Neural progenitor cell (in vitro differentiated cells): ENCODE data around the gene SLC36A3. TPM values are rescaled to one million over a fixed set of nuclear protein-coding genes. Genes with fewer than 3 reads are reported as not detected.
A peak's percentile ranks its signal among the peaks of the same experiment; 100 is the strongest.

Source experiments
- DNase-seq: peaks from one replicate; pipeline ENCODE4 v3.0.0-alpha.2; 2016; ENCODE audit warnings: low spot score
- H2AFZ ChIP-seq: fragments of 200-600 bp; sonication (generic); replicated peaks from 2 replicates; pipeline ENCODE4 v1.6.1; 2016; ENCODE audit warnings: antibody characterized with exemption
- H3F3A ChIP-seq: fragments of 200-600 bp; sonication (generic); 2 replicates; pipeline ENCODE4 v1.6.1; 2016; ENCODE audit warnings: antibody characterized with exemption, low read depth
- H3K27ac ChIP-seq: fragments of 200-600 bp; sonication (generic); 2 replicates; pipeline ENCODE4 v1.5.1; 2016; ENCODE audit warnings: mild to moderate bottlenecking
- H3K27me3 ChIP-seq: fragments of 200-600 bp; sonication (generic); 2 replicates; pipeline ENCODE4 v1.6.1; 2016; ENCODE audit warnings: mild to moderate bottlenecking, moderate library complexity
- H3K36me3 ChIP-seq: fragments of 200-600 bp; sonication (generic); 2 replicates; pipeline ENCODE4 v1.5.1; 2016
- H3K4me1 ChIP-seq: fragments of 200-600 bp; sonication (generic); 2 replicates; pipeline ENCODE4 v1.6.1; 2016; ENCODE audit warnings: mixed run types
- H3K4me2 ChIP-seq: fragments of 200-600 bp; sonication (generic); 2 replicates; pipeline ENCODE4 v1.6.1; 2016
- H3K4me3 ChIP-seq: fragments of 200-600 bp; sonication (generic); 2 replicates; pipeline ENCODE4 v1.5.1; 2016
- H3K79me2 ChIP-seq: fragments of 200-600 bp; sonication (generic); 2 replicates; pipeline ENCODE4 v1.6.1; 2016; ENCODE audit warnings: low read depth
- H3K9ac ChIP-seq: fragments of 200-600 bp; sonication (generic); 2 replicates; pipeline ENCODE4 v1.6.1; 2016
- H3K9me3 ChIP-seq: fragments of 200-600 bp; sonication (generic); 2 replicates; pipeline ENCODE4 v1.5.1; 2016; ENCODE audit warnings: low read depth
- H4K20me1 ChIP-seq: fragments of 200-600 bp; sonication (generic); 2 replicates; pipeline ENCODE4 v1.6.1; 2016; ENCODE audit warnings: low read depth
- H3K27ac Mint-ChIP-seq: 3 replicates; pipeline ENCODE4 v1.8.0; 2021; ENCODE audit warnings: mixed read lengths
- H3K27me3 Mint-ChIP-seq: 2 replicates; pipeline ENCODE4 v1.8.0; 2022; ENCODE audit warnings: low read depth, mild to moderate bottlenecking, inconsistent platforms, moderate library complexity, mixed read lengths; ENCODE audit not compliant: insufficient read depth
- H3K36me3 Mint-ChIP-seq: 3 replicates; pipeline ENCODE4 v1.8.0; 2021; ENCODE audit warnings: mixed read lengths
- H3K4me1 Mint-ChIP-seq: 3 replicates; pipeline ENCODE4 v1.8.0; 2021; ENCODE audit warnings: mixed read lengths
- H3K4me3 Mint-ChIP-seq: 3 replicates; pipeline ENCODE4 v1.8.0; 2021; ENCODE audit warnings: mild to moderate bottlenecking, moderate library complexity, mixed read lengths
- H3K9me3 Mint-ChIP-seq: 3 replicates; pipeline ENCODE4 v1.8.0; 2020; ENCODE audit warnings: mixed read lengths
- EZH2 ChIP-seq: fragments of 200-600 bp; sonication (generic); IDR thresholded peaks from 2 replicates; pipeline ENCODE4 v1.6.1; 2017; ENCODE audit warnings: antibody characterized with exemption, mild to moderate bottlenecking, moderate library complexity
- EZH2phosphoT487 ChIP-seq: fragments of 200-600 bp; sonication (generic); IDR thresholded peaks from 2 replicates; pipeline ENCODE4 v1.6.1; 2017; ENCODE audit warnings: antibody characterized with exemption
- total RNA-seq: library from RNA; depleted of rRNA; stranded (reverse); fragments of >200 nt; gene quantifications from 2 replicates; pipeline ENCODE4 v1.2.3, GENCODE V29; 2015; ENCODE audit warnings: low replicate concordance
- TF ChIP-seq, protein P1 (sequence below): fragments of 200-600 bp; sonication (generic); IDR thresholded peaks from 2 replicates; pipeline ENCODE4 v1.5.1; 2017; ENCODE audit warnings: antibody characterized with exemption, mild to moderate bottlenecking

SLC36A3 gene
- total RNA-seq: not detected in 2 replicates

DNA sequence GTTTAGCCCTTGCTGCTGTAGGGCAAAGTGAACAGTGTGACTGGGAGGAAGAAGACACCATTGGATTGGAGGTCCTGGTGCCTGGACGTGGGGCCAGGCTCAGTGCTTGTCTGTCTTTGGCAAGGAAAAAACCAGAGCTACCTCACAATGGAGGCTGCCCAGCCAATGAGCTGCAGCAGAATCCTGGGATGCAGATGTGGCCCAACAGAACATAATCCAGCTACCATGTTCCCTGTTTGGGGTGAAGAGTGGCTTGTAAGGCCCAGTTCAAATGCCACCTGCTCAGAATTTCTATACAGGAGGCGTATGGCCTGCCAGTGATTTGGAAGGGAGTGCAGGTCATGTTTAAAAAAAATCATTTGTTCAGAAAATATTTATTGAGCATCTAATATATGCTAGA lies at the start of gene SLC36A3:
SLC36A3 (minus strand) TSS at position 101 of the 400 bp plus-strand sequence. CDS start 412 bp downstream, outside the sequence.
- Histone ChIP-seq H3K9me3 (no peaks in the 10 kb centered on the region), H3K4me3 (no peak within 1 kb of the TSS), H3K27me3 (no peaks in the 10 kb centered on the region), H4K20me1 (no peaks in the 10 kb centered on the region), H3K4me1 (peaks cover 7% of the 10 kb centered on the region), H3F3A (no peaks in the 10 kb centered on the region), H3K27ac (no peak within 1 kb of the TSS), H3K36me3 (no peaks in the 10 kb centered on the region), H3K79me2 (no peaks in the 10 kb centered on the region), H2AFZ (peak within 1 kb of the TSS; percentile 76), H3K4me2 (no peak within 1 kb of the TSS), H3K9ac (no peak within 1 kb of the TSS)
- no peaks in the 10 kb centered on the region for H3K4me1 Mint-ChIP-seq
- no peak for DNase-seq
- peaks cover 10% of the 10 kb centered on the region for H3K27me3 Mint-ChIP-seq
- no peak for TF ChIP-seq EZH2phosphoT487
- TF ChIP-seq, protein P1, sequence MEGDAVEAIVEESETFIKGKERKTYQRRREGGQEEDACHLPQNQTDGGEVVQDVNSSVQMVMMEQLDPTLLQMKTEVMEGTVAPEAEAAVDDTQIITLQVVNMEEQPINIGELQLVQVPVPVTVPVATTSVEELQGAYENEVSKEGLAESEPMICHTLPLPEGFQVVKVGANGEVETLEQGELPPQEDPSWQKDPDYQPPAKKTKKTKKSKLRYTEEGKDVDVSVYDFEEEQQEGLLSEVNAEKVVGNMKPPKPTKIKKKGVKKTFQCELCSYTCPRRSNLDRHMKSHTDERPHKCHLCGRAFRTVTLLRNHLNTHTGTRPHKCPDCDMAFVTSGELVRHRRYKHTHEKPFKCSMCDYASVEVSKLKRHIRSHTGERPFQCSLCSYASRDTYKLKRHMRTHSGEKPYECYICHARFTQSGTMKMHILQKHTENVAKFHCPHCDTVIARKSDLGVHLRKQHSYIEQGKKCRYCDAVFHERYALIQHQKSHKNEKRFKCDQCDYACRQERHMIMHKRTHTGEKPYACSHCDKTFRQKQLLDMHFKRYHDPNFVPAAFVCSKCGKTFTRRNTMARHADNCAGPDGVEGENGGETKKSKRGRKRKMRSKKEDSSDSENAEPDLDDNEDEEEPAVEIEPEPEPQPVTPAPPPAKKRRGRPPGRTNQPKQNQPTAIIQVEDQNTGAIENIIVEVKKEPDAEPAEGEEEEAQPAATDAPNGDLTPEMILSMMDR: no peak
- no peak for TF ChIP-seq EZH2
- H3K4me3 Mint-ChIP-seq: no peak within 1 kb of the TSS
- no peak within 1 kb of the TSS for H3K27ac Mint-ChIP-seq
- no peaks in the 10 kb centered on the region for H3K36me3 Mint-ChIP-seq
- H3K9me3 Mint-ChIP-seq: no peaks in the 10 kb centered on the region

DNA sequence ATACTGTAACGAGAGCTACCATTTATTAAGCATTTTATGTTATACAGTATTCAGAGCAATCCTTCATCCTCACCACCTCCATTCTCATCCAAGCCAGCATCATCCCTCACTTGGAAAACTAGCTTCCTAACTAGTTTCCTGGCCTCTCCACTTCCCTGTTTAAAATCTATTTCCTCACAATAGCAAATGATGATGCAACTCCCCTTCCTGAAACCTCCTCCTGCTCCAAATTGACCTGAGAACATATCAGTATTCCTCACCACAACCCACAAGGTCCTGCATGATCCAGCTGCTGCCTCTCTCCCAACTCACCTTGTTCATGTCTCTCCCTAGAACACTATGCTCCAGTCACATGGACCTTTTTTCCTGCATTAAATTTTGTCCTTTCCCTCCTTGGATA lies 48.1 kb upstream of the SLC36A3 start:
- Mint-ChIP-seq H3K27me3 (no peaks in the 10 kb centered on the region), H3K9me3 (peaks cover 5% of the 10 kb centered on the region)

DNA sequence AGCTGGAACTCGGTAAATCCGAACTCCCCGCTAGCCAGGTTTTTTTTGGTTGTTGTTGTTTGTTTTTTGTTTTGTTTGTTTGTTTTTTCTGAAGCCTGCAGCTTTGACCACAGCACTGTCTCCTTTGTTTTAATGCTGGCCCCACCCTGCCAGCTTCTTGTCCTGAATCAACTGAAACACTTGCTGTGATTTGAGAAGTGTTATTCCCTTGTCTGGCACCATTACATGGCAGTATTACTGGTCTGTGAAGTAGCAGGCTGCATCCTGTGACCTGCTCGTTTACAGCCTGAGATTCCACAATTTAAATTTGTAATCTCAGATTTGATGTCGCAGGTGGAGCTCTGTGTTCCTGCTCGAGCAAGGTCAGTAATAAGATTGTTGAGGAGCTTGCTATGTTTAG lies 45.2 kb upstream of the SLC36A3 start:
- Mint-ChIP-seq H3K4me3 (no peak overlapping the region), H3K36me3 (no peaks in the 10 kb centered on the region), H3K27ac (no peak overlapping the region), H3K9me3 (no peaks in the 10 kb centered on the region), H3K27me3 (peaks cover 4% of the 10 kb centered on the region), H3K4me1 (peaks cover 25% of the 10 kb centered on the region)
- H3K4me2 ChIP-seq: peak overlapping the region; percentile 70
- H3K27ac ChIP-seq: no peak overlapping the region
- H3K79me2 ChIP-seq: no peaks in the 10 kb centered on the region
- H2AFZ ChIP-seq: peak overlapping the region; percentile 50
- no peak overlapping the region for H3K9ac ChIP-seq
- H3K4me1 ChIP-seq: peaks cover 45% of the 10 kb centered on the region
- TF ChIP-seq, protein P1: no peak
- TF ChIP-seq EZH2phosphoT487 (no peak), EZH2 (no peak)
- no peaks in the 10 kb centered on the region for H3K36me3 ChIP-seq
- H3K4me3 ChIP-seq: no peak overlapping the region
- H3K27me3 ChIP-seq: peaks cover 70% of the 10 kb centered on the region
- H4K20me1 ChIP-seq: no peaks in the 10 kb centered on the region
- H3F3A ChIP-seq: peaks cover 19% of the 10 kb centered on the region
- no peaks in the 10 kb centered on the region for H3K9me3 ChIP-seq
- peak; percentile 12 for DNase-seq

More for the DNA sequence above, 48.1 kb upstream of the SLC36A3 start:
- no peaks in the 10 kb centered on the region for H3K9me3 ChIP-seq
- no peak overlapping the region for H3K27ac ChIP-seq
- H3K36me3 ChIP-seq: no peaks in the 10 kb centered on the region
- H3K4me2 ChIP-seq: no peak overlapping the region
- H3K27me3 ChIP-seq: peaks cover 47% of the 10 kb centered on the region
- Mint-ChIP-seq H3K4me1 (peaks cover 6% of the 10 kb centered on the region), H3K27ac (no peak overlapping the region), H3K36me3 (no peaks in the 10 kb centered on the region), H3K4me3 (no peak overlapping the region)
- peaks cover 15% of the 10 kb centered on the region for H3F3A ChIP-seq
- peaks cover 30% of the 10 kb centered on the region for H3K4me1 ChIP-seq
- no peak for DNase-seq
- H3K9ac ChIP-seq: no peak overlapping the region
- no peak overlapping the region for H2AFZ ChIP-seq
- TF ChIP-seq EZH2: no peak
- H3K79me2 ChIP-seq: no peaks in the 10 kb centered on the region
- H3K4me3 ChIP-seq: no peak overlapping the region
- no peaks in the 10 kb centered on the region for H4K20me1 ChIP-seq

DNA sequence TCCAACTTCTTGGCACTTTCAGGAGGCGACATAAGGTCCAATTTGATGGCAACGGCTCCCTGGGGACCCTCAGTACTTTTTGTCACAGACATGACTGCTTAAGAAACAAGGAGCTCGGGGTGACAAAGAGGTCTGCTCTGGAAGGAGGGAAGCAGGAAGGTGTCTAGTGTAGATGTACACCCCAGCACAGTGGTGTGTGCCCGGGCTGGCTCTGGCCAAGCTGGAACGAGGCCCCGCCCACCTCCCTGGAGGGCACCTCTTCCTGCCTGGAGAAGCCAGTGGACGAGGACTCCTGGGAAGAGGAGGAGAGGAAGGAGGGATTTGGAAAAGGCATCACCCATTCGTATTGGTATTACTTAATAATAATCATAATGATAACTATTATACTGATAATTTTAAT lies 43.8 kb upstream of the SLC36A3 start, which contains the start of gene SLC36A2:
SLC36A2 (minus strand) TSS at position 191 of the 400 bp plus-strand sequence; CDS start at position 92, 99 bp downstream.
- peaks cover 45% of the 10 kb centered on the region for H3K4me1 ChIP-seq
- Mint-ChIP-seq H3K27me3 (peaks cover 4% of the 10 kb centered on the region), H3K9me3 (no peaks in the 10 kb centered on the region), H3K27ac (no peak within 1 kb of the TSS), H3K4me1 (peaks cover 25% of the 10 kb centered on the region), H3K4me3 (peak within 1 kb of the TSS; percentile 24), H3K36me3 (no peaks in the 10 kb centered on the region)
- no peaks in the 10 kb centered on the region for H4K20me1 ChIP-seq
- no peak within 1 kb of the TSS for H3K9ac ChIP-seq
- TF ChIP-seq EZH2phosphoT487: no peak
- TF ChIP-seq EZH2: no peak
- TF ChIP-seq, protein P1: no peak
- H3K36me3 ChIP-seq: no peaks in the 10 kb centered on the region
- no peak within 1 kb of the TSS for H3K4me3 ChIP-seq
- no peak within 1 kb of the TSS for H3K27ac ChIP-seq
- H3K27me3 ChIP-seq: peaks cover 79% of the 10 kb centered on the region
- H3K79me2 ChIP-seq: no peaks in the 10 kb centered on the region
- no peaks in the 10 kb centered on the region for H3K9me3 ChIP-seq
- H3K4me2 ChIP-seq: peak within 1 kb of the TSS; percentile 70
- H2AFZ ChIP-seq: peak within 1 kb of the TSS; percentile 50
- peaks cover 19% of the 10 kb centered on the region for H3F3A ChIP-seq
- DNase-seq: no peak
